Transverse colon (tissue), 4 donors: ENCODE results near the gene EPN2.

Experiments
- POLR2A ChIP-seq: fragments of 450-650 bp; IDR thresholded peaks from one replicate; pipeline ENCODE4 v1.6.1; 2016; ENCODE audit warnings: antibody characterized with exemption, mild to moderate bottlenecking, moderate library complexity
- POLR2AphosphoS5 ChIP-seq, 3 donors: sonication (generic); formaldehyde crosslinking; IDR thresholded peaks; one replicate each; pipeline ENCODE4 v1.6.1; 2016; ENCODE audit warnings: antibody characterized with exemption in 3 of 3
- TF ChIP-seq, protein P1 (sequence below), 5 experiments: fragments of 200-600 bp in 3 of 5; fragments of 450-650 bp in 2 of 5; sonication (generic) in 3 of 5; IDR thresholded peaks; 1 replicate in 2 of 5; 2 replicates in 3 of 5; pipeline ENCODE4 v1.5.1; 2016 to 2017; ENCODE audit warnings: antibody characterized with exemption in 5 of 5, inconsistent platforms in 3 of 5, mild to moderate bottlenecking in 2 of 5, moderate library complexity in 1 of 5

DNA sequence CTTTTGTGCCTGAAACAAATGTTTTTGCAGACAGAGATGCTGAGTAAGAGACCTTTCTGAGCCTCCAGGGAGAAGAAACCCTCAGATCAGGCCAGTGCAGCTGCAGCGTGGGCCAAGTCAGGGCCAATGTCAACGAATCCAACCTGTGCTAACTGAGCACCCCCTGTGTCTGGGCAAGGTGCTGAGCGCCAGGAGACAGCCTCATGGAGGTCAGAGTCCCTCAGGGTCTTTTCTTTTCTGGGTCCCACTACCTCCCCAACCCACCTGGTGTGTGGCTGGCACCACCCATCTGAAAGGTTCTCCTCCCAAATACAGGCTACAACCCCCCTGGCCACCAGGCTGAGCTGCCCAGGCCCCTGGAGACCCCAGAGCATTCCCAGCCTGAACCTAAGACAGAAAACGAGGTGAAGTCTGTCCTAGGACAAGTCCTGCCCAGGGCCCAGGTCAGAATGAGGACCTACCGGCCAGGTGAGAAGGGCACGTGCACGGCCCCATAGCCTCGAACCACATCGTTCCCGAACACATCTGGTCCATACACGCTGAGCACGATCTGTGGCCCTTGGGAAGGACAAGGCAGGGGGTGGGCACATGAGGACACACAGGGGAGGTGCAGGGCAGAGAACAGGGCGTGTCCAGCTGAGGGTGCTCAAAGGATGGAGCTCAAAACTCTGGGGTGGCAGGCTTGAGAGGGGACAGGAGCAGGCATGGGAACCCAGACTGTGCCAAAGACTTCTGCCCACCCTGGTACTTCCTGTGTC lies 110.3 kb downstream of the EPN2 start:
- TF ChIP-seq, protein P1, sequence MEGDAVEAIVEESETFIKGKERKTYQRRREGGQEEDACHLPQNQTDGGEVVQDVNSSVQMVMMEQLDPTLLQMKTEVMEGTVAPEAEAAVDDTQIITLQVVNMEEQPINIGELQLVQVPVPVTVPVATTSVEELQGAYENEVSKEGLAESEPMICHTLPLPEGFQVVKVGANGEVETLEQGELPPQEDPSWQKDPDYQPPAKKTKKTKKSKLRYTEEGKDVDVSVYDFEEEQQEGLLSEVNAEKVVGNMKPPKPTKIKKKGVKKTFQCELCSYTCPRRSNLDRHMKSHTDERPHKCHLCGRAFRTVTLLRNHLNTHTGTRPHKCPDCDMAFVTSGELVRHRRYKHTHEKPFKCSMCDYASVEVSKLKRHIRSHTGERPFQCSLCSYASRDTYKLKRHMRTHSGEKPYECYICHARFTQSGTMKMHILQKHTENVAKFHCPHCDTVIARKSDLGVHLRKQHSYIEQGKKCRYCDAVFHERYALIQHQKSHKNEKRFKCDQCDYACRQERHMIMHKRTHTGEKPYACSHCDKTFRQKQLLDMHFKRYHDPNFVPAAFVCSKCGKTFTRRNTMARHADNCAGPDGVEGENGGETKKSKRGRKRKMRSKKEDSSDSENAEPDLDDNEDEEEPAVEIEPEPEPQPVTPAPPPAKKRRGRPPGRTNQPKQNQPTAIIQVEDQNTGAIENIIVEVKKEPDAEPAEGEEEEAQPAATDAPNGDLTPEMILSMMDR (IDR thresholded peaks at IDR 0.05): no peak
- no peak for TF ChIP-seq POLR2A
- TF ChIP-seq POLR2AphosphoS5 (IDR thresholded peaks at IDR 0.05): no peak
